ENCODE data around the gene KIF3B.

DNA sequence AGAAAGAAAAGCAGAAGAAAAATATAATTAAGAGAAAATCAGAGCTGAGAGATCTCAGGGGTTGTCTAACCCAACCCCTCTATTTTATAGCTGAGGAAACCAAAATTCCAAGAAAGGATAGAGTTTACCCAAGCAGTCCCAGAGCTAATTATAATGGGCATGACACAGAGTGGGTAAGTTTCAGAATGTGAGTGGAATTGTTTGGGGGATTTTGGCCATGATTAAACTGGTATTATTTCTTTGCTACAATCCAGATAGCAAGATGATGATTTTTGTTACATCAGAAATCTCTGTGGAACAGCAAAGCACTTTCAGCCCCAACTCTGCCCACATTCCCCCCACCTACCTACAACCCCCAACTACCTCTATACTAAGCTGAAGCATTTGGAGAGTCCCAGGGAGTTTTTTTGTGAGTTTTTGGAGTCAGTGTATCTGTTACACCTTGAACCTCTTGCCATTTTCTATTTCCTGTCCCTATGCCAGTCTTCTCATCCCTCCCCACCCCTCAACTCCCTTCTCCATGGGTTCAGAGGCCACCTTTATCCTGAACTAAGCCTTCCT is 45.0 kb upstream of the KIF3B start:
- TF ChIP-seq, protein P1, sequence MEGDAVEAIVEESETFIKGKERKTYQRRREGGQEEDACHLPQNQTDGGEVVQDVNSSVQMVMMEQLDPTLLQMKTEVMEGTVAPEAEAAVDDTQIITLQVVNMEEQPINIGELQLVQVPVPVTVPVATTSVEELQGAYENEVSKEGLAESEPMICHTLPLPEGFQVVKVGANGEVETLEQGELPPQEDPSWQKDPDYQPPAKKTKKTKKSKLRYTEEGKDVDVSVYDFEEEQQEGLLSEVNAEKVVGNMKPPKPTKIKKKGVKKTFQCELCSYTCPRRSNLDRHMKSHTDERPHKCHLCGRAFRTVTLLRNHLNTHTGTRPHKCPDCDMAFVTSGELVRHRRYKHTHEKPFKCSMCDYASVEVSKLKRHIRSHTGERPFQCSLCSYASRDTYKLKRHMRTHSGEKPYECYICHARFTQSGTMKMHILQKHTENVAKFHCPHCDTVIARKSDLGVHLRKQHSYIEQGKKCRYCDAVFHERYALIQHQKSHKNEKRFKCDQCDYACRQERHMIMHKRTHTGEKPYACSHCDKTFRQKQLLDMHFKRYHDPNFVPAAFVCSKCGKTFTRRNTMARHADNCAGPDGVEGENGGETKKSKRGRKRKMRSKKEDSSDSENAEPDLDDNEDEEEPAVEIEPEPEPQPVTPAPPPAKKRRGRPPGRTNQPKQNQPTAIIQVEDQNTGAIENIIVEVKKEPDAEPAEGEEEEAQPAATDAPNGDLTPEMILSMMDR (optimal IDR thresholded peaks at IDR 0.05 in 1 of 3, IDR thresholded peaks at IDR 0.05 in 1 of 3, conservative IDR thresholded peaks at IDR 0.05 in 1 of 3; ENCODE audit: extremely low read depth in 1 of 3, insufficient read depth in 2 of 3, low read length in 3 of 3): no peak
- TF ChIP-seq EZH2 (IDR thresholded peaks at IDR 0.05; ENCODE audit: low read length): no peak

All from keratinocyte (primary cell).